SK-N-SH (cell line): ENCODE results near the gene SH2D4B. TPM values are rescaled to one million over a fixed set of nuclear protein-coding genes. Genes with fewer than 3 reads are reported as not detected.
A peak's percentile ranks its signal among the peaks of the same experiment; 100 is the strongest.

Experiments used
- CTCF ChIA-PET: fragments of 300-600, 350-600 bp; formaldehyde crosslinking; extraction: SDS; loops from one replicate; lab custom pipeline; 2021; lab: Yijun Ruan, JAX
- POLR2A ChIA-PET: fragments of 350-600 bp; sonication (Branson Sonifier 250); formaldehyde crosslinking; extraction: SDS; loops from one replicate; lab custom pipeline; 2020; ENCODE audit warnings: antibody characterized with exemption, inconsistent platforms; lab: Yijun Ruan, JAX
- DNase-seq: peaks from one replicate; pipeline ENCODE4 v3.0.0; 2012
- H2AFZ ChIP-seq: fragments of 200-600 bp; sonication (generic); 2 replicates; pipeline ENCODE4 v1.8.1; 2016; ENCODE audit warnings: antibody characterized with exemption, mild to moderate bottlenecking, low read depth
- H3F3A ChIP-seq: fragments of 200-600 bp; sonication (generic); replicated peaks from 2 replicates; pipeline ENCODE3; 2016; ENCODE audit warnings: antibody characterized with exemption, mild to moderate bottlenecking; ENCODE audit not compliant: insufficient read depth
- H3K27ac ChIP-seq, 2 experiments: fragments of 200-500 bp in 1 of 2; fragments of 200-600 bp in 1 of 2; sonication (Bioruptor generic) in 1 of 2; sonication (generic), shearing (Covaris generic) in 1 of 2; 2 replicates each; pipeline versions ENCODE4 v1.5.1 to v1.6.1; 2014 to 2016; ENCODE audit warnings: low read depth in 2 of 2, inconsistent platforms in 1 of 2, low read length in 1 of 2, mild to moderate bottlenecking in 1 of 2, mixed read lengths in 1 of 2
- H3K27me3 ChIP-seq: fragments of 200-600 bp; sonication (generic), shearing (Covaris generic); 2 replicates; pipeline ENCODE4 v1.6.1; 2016; ENCODE audit warnings: mixed run types; ENCODE audit not compliant: insufficient read depth
- H3K36me3 ChIP-seq, 2 experiments: fragments of 200-500 bp in 1 of 2; fragments of 200-600 bp in 1 of 2; sonication (Bioruptor generic) in 1 of 2; sonication (generic) in 1 of 2; replicated peaks in 1 of 2; 2 replicates each; pipeline versions ENCODE3 to v1.5.1; 2014 to 2016; ENCODE audit warnings: low read length in 1 of 2, mild to moderate bottlenecking in 1 of 2; ENCODE audit not compliant: insufficient read depth in 2 of 2, control insufficient read depth in 1 of 2
- H3K4me1 ChIP-seq, 2 experiments: fragments of 200-500 bp in 1 of 2; fragments of 200-600 bp in 1 of 2; sonication (Bioruptor generic) in 1 of 2; sonication (generic), shearing (Covaris generic) in 1 of 2; 2 replicates each; pipeline versions ENCODE4 v1.5.1 to v1.6.1; 2014 to 2016; ENCODE audit warnings: low read depth in 1 of 2, low read length in 1 of 2, mixed run types in 1 of 2; ENCODE audit not compliant: insufficient read depth in 2 of 2, control insufficient read depth in 1 of 2
- H3K4me2 ChIP-seq: fragments of 200-600 bp; sonication (generic), shearing (Covaris generic); 2 replicates; pipeline ENCODE4 v1.6.1; 2017; ENCODE audit warnings: mixed run types
- H3K4me3 ChIP-seq, 2 experiments: fragments of 200-500 bp in 1 of 2; fragments of 200-600 bp in 1 of 2; sonication (Bioruptor generic) in 1 of 2; sonication (generic), shearing (Covaris generic) in 1 of 2; 2 replicates each; pipeline versions ENCODE4 v1.5.1 to v1.8.1; 2014 to 2016; ENCODE audit warnings: low read depth in 2 of 2, inconsistent platforms in 1 of 2, low read length in 1 of 2, mild to moderate bottlenecking in 1 of 2, mixed read lengths in 1 of 2, moderate library complexity in 1 of 2
- H3K79me2 ChIP-seq: fragments of 200-600 bp; sonication (generic); 2 replicates; pipeline ENCODE4 v1.8.1; 2017; ENCODE audit warnings: mild to moderate bottlenecking; ENCODE audit not compliant: insufficient read depth
- H3K9ac ChIP-seq: fragments of 200-600 bp; sonication (generic); 2 replicates; pipeline ENCODE4 v1.6.1; 2017; ENCODE audit warnings: mixed run types
- H3K9me2 ChIP-seq: fragments of 200-600 bp; sonication (generic); 2 replicates; pipeline ENCODE4 v1.6.1; 2017; ENCODE audit warnings: mixed run types
- H3K9me3 ChIP-seq: fragments of 200-600 bp; sonication (generic); 2 replicates; pipeline ENCODE4 v1.6.1; 2017; ENCODE audit warnings: mixed run types, mild to moderate bottlenecking, moderate library complexity
- H4K20me1 ChIP-seq: fragments of 200-600 bp; sonication (generic); 2 replicates; pipeline ENCODE4 v1.6.1; 2017; ENCODE audit warnings: mild to moderate bottlenecking, mixed run types; ENCODE audit not compliant: insufficient read depth
- CHD2 ChIP-seq: fragments of 150-350 bp; IDR thresholded peaks from 2 replicates; pipeline ENCODE4 v1.6.1; 2018; ENCODE audit warnings: low read length; ENCODE audit not compliant: partially characterized antibody
- ELF1 ChIP-seq: IDR thresholded peaks from 2 replicates; pipeline ENCODE4 v1.4.0; 2012
- EZH2phosphoT487 ChIP-seq: fragments of 200-600 bp; sonication (generic); IDR thresholded peaks from 2 replicates; pipeline ENCODE4 v1.6.1; 2017; ENCODE audit warnings: low read depth, mixed run types, mild to moderate bottlenecking, antibody characterized with exemption, moderate library complexity, borderline replicate concordance
- GABPA ChIP-seq: IDR thresholded peaks from 2 replicates; pipeline ENCODE4 v1.4.0; 2012; ENCODE audit warnings: low read depth, mild to moderate bottlenecking
- GATA2 ChIP-seq: sonication (generic); formaldehyde crosslinking; IDR thresholded peaks from 2 replicates; pipeline ENCODE4 v1.5.0; 2020; ENCODE audit warnings: mild to moderate bottlenecking, missing genetic modification reagents
- JUND ChIP-seq: IDR thresholded peaks from 2 replicates; pipeline ENCODE4 v1.4.0; 2012
- MXI1 ChIP-seq: IDR thresholded peaks from 2 replicates; pipeline ENCODE4 v1.6.1; 2012; ENCODE audit warnings: mild to moderate bottlenecking, low read depth, low read length, improper control_type of control experiment
- NFIC ChIP-seq: IDR thresholded peaks from 2 replicates; pipeline ENCODE4 v1.4.0; 2012; ENCODE audit warnings: borderline replicate concordance
- POLR2AphosphoS5 ChIP-seq: IDR thresholded peaks from 2 replicates; pipeline ENCODE4 v1.6.1; 2012; ENCODE audit warnings: low read depth, low read length
- RAD21 ChIP-seq: IDR thresholded peaks from 2 replicates; pipeline ENCODE4 v1.6.1; 2012; ENCODE audit warnings: mild to moderate bottlenecking, low read length
- RXRA ChIP-seq: IDR thresholded peaks from 2 replicates; pipeline ENCODE4 v1.4.0; 2012; ENCODE audit warnings: low read depth, mild to moderate bottlenecking, borderline replicate concordance
- SIN3A ChIP-seq: IDR thresholded peaks from 2 replicates; pipeline ENCODE4 v1.6.1; 2012; ENCODE audit warnings: low read depth, mild to moderate bottlenecking, low read length, moderate library complexity, borderline replicate concordance
- TAF1 ChIP-seq: IDR thresholded peaks from 2 replicates; pipeline ENCODE4 v1.6.1; 2012; ENCODE audit warnings: low read depth, mild to moderate bottlenecking, low read length, moderate library complexity, borderline replicate concordance
- YY1 ChIP-seq: IDR thresholded peaks from 2 replicates; pipeline ENCODE4 v1.4.0; 2012; ENCODE audit warnings: low read depth, mild to moderate bottlenecking
- WGBS: methylation state at CpG from one replicate; pipeline ENCODE4 v1.1.6; 2017; ENCODE audit warnings: low lambda C conversion rate; 5-methylcytosine and 5-hydroxymethylcytosine counted together
- polyA plus RNA-seq, 3 experiments: library from polyadenylated mRNA; depleted of rRNA; stranded (reverse); fragments of >200 nt; gene quantifications; 2 replicates each; pipeline ENCODE4 v1.2.3, GENCODE V29; 2012
- TF ChIP-seq, protein P1 (sequence below): IDR thresholded peaks from 2 replicates; pipeline ENCODE4; 2012
- TF ChIP-seq, protein P2 (sequence below): IDR thresholded peaks from 2 replicates; pipeline ENCODE4 v1.4.0; 2012; ENCODE audit warnings: low read depth
- TF ChIP-seq, protein P3 (sequence below): fragments of 200-600 bp; sonication (generic); IDR thresholded peaks from 2 replicates; pipeline ENCODE4 v1.6.1; 2017; ENCODE audit warnings: antibody characterized with exemption, mild to moderate bottlenecking, moderate library complexity
- TF ChIP-seq, protein P4 (sequence below): IDR thresholded peaks from 2 replicates; pipeline ENCODE4 v1.6.1; 2012; ENCODE audit warnings: mild to moderate bottlenecking, low read depth, low read length, moderate library complexity
- TF ChIP-seq, protein P5 (sequence below): fragments of 150-350 bp; IDR thresholded peaks from 2 replicates; pipeline ENCODE4 v1.6.1; 2017; ENCODE audit warnings: antibody characterized with exemption, low read length, low read depth, borderline replicate concordance
- TF ChIP-seq, protein P6 (sequence below): IDR thresholded peaks from 2 replicates; pipeline ENCODE4 v1.4.0; 2012; ENCODE audit warnings: low read depth, borderline replicate concordance

Gene SH2D4B
- polyA plus RNA-seq, 1 of the 3 experiments (the other 2 are of a cell fraction), result not detected

DNA sequence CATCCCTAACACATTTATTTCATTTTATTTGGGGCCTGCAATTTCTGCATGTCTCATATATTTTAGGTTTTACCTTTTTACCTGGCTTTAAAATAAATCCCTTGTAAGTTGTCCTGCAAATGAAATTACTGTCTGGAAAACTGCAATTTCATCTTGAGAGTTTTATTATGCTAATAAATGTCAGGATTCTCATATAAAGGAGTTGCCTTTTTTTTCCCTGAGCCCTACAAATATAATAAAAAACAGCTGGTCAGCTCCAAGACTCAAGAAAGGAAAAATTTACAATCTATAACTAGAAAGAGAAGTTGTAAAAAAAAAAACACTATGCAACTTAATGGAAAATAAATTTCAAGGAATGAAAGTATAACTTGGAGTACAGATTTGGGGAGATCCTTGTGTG is 108.7 kb downstream of the SH2D4B start (continued):
- TF ChIP-seq GATA2, result no peak
- TF ChIP-seq MXI1, result no peak
- TF ChIP-seq, all 33 proteins: peak for 0

DNA sequence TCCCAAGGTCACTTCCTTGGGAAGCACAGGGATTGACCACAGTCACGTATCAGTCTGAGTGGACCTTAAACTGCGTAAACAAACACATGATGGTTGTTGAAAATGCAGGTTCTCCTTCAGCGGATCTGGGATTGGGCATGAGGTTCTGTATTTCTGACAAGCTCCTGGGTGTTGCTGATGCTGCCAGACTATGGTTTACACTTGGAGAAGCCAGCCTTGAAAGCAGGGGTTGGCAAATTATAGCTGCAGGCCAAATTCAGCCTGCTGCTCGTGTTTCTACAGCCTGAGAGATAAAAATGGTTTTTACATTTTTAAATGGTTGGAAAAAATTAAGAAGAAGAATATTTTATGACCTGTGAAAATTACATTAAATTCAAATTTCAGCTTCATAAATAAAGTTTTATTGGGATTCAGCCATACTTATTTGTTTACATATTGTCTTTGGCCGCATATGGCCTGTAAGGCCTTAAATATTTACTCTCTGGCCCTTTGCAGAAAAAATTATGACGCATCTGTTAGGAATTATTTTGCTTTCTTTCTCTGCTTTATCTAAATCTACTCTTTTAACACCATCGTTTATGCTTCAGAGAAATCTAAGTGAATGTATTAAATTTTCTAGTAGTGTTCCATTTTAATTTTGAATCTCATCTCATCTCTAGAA is 109.6 kb downstream of the SH2D4B start:
- Histone ChIP-seq H3K4me3 (no peak overlapping the region), H3K27ac (peak overlapping the region in 1 of 2 experiments; percentile 73; a peak in 2 of 4 replicates), H3K4me1 (peaks cover 0 to 15% of the 10 kb centered on the region in 2 experiments; a peak in 2 of 4 replicates), H3K9me2 (no peaks in the 10 kb centered on the region), H3K9me3 (no peaks in the 10 kb centered on the region), H3K4me2 (no peak overlapping the region), H3F3A (no peaks in the 10 kb centered on the region), H4K20me1 (no peaks in the 10 kb centered on the region), H2AFZ (no peak overlapping the region), H3K79me2 (no peaks in the 10 kb centered on the region), H3K27me3 (no peaks in the 10 kb centered on the region), H3K9ac (no peak overlapping the region), H3K36me3 (no peaks in the 10 kb centered on the region)
- CTCF ChIA-PET, result interaction anchor here (1.2 to 3.2 kb wide), 4 partner anchors 15 to 54 kb away, joined by 3 to 22 read pairs (median 4); no protein-coding TSS in a partner anchor
- 42% methylated on average over 7 of the region's 7 CpGs for WGBS
- TF ChIP-seq CHD2, result no peak
- TF ChIP-seq, protein P1, sequence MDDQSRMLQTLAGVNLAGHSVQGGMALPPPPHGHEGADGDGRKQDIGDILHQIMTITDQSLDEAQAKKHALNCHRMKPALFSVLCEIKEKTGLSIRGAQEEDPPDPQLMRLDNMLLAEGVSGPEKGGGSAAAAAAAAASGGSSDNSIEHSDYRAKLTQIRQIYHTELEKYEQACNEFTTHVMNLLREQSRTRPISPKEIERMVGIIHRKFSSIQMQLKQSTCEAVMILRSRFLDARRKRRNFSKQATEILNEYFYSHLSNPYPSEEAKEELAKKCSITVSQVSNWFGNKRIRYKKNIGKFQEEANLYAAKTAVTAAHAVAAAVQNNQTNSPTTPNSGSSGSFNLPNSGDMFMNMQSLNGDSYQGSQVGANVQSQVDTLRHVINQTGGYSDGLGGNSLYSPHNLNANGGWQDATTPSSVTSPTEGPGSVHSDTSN, result no peak
- TF ChIP-seq RAD21, result no peak
- TF ChIP-seq RXRA, result no peak
- no peak for TF ChIP-seq POLR2AphosphoS5
- no peak for TF ChIP-seq TAF1
- no peak for TF ChIP-seq YY1
- TF ChIP-seq, protein P2, sequence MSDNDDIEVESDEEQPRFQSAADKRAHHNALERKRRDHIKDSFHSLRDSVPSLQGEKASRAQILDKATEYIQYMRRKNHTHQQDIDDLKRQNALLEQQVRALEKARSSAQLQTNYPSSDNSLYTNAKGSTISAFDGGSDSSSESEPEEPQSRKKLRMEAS, result no peak
- TF ChIP-seq EZH2phosphoT487, result no peak
- no peak for TF ChIP-seq SIN3A
- TF ChIP-seq GABPA, result no peak
- TF ChIP-seq GATA2, result no peak
- TF ChIP-seq, protein P3, sequence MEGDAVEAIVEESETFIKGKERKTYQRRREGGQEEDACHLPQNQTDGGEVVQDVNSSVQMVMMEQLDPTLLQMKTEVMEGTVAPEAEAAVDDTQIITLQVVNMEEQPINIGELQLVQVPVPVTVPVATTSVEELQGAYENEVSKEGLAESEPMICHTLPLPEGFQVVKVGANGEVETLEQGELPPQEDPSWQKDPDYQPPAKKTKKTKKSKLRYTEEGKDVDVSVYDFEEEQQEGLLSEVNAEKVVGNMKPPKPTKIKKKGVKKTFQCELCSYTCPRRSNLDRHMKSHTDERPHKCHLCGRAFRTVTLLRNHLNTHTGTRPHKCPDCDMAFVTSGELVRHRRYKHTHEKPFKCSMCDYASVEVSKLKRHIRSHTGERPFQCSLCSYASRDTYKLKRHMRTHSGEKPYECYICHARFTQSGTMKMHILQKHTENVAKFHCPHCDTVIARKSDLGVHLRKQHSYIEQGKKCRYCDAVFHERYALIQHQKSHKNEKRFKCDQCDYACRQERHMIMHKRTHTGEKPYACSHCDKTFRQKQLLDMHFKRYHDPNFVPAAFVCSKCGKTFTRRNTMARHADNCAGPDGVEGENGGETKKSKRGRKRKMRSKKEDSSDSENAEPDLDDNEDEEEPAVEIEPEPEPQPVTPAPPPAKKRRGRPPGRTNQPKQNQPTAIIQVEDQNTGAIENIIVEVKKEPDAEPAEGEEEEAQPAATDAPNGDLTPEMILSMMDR, result no peak
- TF ChIP-seq, protein P4, sequence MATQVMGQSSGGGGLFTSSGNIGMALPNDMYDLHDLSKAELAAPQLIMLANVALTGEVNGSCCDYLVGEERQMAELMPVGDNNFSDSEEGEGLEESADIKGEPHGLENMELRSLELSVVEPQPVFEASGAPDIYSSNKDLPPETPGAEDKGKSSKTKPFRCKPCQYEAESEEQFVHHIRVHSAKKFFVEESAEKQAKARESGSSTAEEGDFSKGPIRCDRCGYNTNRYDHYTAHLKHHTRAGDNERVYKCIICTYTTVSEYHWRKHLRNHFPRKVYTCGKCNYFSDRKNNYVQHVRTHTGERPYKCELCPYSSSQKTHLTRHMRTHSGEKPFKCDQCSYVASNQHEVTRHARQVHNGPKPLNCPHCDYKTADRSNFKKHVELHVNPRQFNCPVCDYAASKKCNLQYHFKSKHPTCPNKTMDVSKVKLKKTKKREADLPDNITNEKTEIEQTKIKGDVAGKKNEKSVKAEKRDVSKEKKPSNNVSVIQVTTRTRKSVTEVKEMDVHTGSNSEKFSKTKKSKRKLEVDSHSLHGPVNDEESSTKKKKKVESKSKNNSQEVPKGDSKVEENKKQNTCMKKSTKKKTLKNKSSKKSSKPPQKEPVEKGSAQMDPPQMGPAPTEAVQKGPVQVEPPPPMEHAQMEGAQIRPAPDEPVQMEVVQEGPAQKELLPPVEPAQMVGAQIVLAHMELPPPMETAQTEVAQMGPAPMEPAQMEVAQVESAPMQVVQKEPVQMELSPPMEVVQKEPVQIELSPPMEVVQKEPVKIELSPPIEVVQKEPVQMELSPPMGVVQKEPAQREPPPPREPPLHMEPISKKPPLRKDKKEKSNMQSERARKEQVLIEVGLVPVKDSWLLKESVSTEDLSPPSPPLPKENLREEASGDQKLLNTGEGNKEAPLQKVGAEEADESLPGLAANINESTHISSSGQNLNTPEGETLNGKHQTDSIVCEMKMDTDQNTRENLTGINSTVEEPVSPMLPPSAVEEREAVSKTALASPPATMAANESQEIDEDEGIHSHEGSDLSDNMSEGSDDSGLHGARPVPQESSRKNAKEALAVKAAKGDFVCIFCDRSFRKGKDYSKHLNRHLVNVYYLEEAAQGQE, result no peak
- no peak for TF ChIP-seq JUND
- TF ChIP-seq, protein P5, sequence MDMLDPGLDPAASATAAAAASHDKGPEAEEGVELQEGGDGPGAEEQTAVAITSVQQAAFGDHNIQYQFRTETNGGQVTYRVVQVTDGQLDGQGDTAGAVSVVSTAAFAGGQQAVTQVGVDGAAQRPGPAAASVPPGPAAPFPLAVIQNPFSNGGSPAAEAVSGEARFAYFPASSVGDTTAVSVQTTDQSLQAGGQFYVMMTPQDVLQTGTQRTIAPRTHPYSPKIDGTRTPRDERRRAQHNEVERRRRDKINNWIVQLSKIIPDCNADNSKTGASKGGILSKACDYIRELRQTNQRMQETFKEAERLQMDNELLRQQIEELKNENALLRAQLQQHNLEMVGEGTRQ, result no peak
- no peak for TF ChIP-seq NFIC
- TF ChIP-seq, protein P6, sequence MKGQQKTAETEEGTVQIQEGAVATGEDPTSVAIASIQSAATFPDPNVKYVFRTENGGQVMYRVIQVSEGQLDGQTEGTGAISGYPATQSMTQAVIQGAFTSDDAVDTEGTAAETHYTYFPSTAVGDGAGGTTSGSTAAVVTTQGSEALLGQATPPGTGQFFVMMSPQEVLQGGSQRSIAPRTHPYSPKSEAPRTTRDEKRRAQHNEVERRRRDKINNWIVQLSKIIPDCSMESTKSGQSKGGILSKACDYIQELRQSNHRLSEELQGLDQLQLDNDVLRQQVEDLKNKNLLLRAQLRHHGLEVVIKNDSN, result no peak
- no peak for TF ChIP-seq MXI1
- TF ChIP-seq ELF1, result no peak
- DNase-seq, result peak; percentile 26
- POLR2A ChIA-PET, result no interaction called here
